H9 (cell line): ENCODE results near the gene LSP1. TPM values are rescaled to one million over a fixed set of nuclear protein-coding genes. Genes with fewer than 3 reads are reported as not detected.

Experiments
- DNase-seq: peaks from one replicate; pipeline ENCODE4 v3.0.0-alpha.2; 2017
- H2AFZ ChIP-seq: one replicate; pipeline ENCODE4 v1.6.1; 2013; ENCODE audit warnings: mild to moderate bottlenecking, low read length, control low read depth, moderate library complexity
- H2AK5ac ChIP-seq: 2 replicates; pipeline ENCODE4 v1.6.1; 2013; ENCODE audit warnings: low read length, control low read depth, mixed read lengths; ENCODE audit not compliant: insufficient read length
- H2BK120ac ChIP-seq: one replicate; pipeline ENCODE4 v1.6.1; 2013; ENCODE audit warnings: low read depth, mild to moderate bottlenecking, low read length, control low read depth, inconsistent platforms; ENCODE audit not compliant: poor library complexity, severe bottlenecking
- H2BK12ac ChIP-seq: 2 replicates; pipeline ENCODE4 v1.6.1; 2013; ENCODE audit warnings: low read length, control low read depth, mixed read lengths, low read depth; ENCODE audit not compliant: insufficient read length
- H2BK15ac ChIP-seq: 2 replicates; pipeline ENCODE4 v1.6.1; 2013; ENCODE audit warnings: low read depth, low read length, control low read depth
- H2BK20ac ChIP-seq: one replicate; pipeline ENCODE4 v1.6.1; 2013; ENCODE audit warnings: low read depth, mild to moderate bottlenecking, low read length, control low read depth, inconsistent platforms; ENCODE audit not compliant: poor library complexity, severe bottlenecking
- H2BK5ac ChIP-seq: 2 replicates; pipeline ENCODE4 v1.6.1; 2013; ENCODE audit warnings: low read length, control low read depth, mixed read lengths; ENCODE audit not compliant: insufficient read length
- H3K14ac ChIP-seq: 2 replicates; pipeline ENCODE4 v1.6.1; 2013; ENCODE audit warnings: low read length, control low read depth; ENCODE audit not compliant: insufficient read depth
- H3K18ac ChIP-seq: 2 replicates; pipeline ENCODE4 v1.6.1; 2013; ENCODE audit warnings: low read depth, mild to moderate bottlenecking, mixed read lengths, low read length, control low read depth; ENCODE audit not compliant: insufficient read length
- H3K23ac ChIP-seq: 2 replicates; pipeline ENCODE4 v1.6.1; 2013; ENCODE audit warnings: low read length, control low read depth, mixed read lengths, low read depth; ENCODE audit not compliant: insufficient read length
- H3K23me2 ChIP-seq: 2 replicates; pipeline ENCODE4 v1.6.1; 2013; ENCODE audit warnings: low read depth, mild to moderate bottlenecking, mixed read lengths, low read length, control low read depth; ENCODE audit not compliant: insufficient read length, poor library complexity, severe bottlenecking
- H3K27ac ChIP-seq: 2 replicates; pipeline ENCODE4 v1.5.1; 2013; ENCODE audit warnings: low read length, control low read depth, mixed read lengths, low read depth; ENCODE audit not compliant: insufficient read length
- H3K27me3 ChIP-seq: 2 replicates; pipeline ENCODE4 v1.6.1; 2013; ENCODE audit warnings: low read length, control low read depth, inconsistent platforms; ENCODE audit not compliant: insufficient read depth
- H3K4ac ChIP-seq: 2 replicates; pipeline ENCODE4 v1.6.1; 2013; ENCODE audit warnings: low read depth, mild to moderate bottlenecking, control low read depth, inconsistent platforms, low read length, moderate library complexity
- H3K4me1 ChIP-seq: 2 replicates; pipeline ENCODE4 v1.6.1; 2013; ENCODE audit warnings: low read length, control low read depth, inconsistent platforms; ENCODE audit not compliant: insufficient read depth
- H3K4me2 ChIP-seq: 2 replicates; pipeline ENCODE4 v1.6.1; 2013; ENCODE audit warnings: low read length, control low read depth, mixed read lengths; ENCODE audit not compliant: insufficient read length, insufficient read depth
- H3K56ac ChIP-seq: 2 replicates; pipeline ENCODE4 v1.6.1; 2013; ENCODE audit warnings: low read depth, mild to moderate bottlenecking, mixed read lengths, low read length, control low read depth; ENCODE audit not compliant: insufficient read length
- H3K79me1 ChIP-seq: 2 replicates; pipeline ENCODE4 v1.6.1; 2013; ENCODE audit warnings: low read depth, mild to moderate bottlenecking, moderate library complexity, low read length, control low read depth, inconsistent platforms; ENCODE audit not compliant: insufficient read depth, poor library complexity, severe bottlenecking
- H3K79me2 ChIP-seq: 2 replicates; pipeline ENCODE4 v1.6.1; 2013; ENCODE audit warnings: low read length, control low read depth, inconsistent platforms; ENCODE audit not compliant: insufficient read depth
- H3K9ac ChIP-seq: 2 replicates; pipeline ENCODE4 v1.6.1; 2013; ENCODE audit warnings: low read length, control low read depth, mixed read lengths; ENCODE audit not compliant: insufficient read length; ENCODE audit errors: extremely low read depth
- H3K9me3 ChIP-seq: one replicate; pipeline ENCODE4 v1.6.1; 2013; ENCODE audit warnings: low read depth, low read length, inconsistent platforms; ENCODE audit not compliant: control insufficient read depth
- H3T11ph ChIP-seq: one replicate; pipeline ENCODE4 v1.6.1; 2013; ENCODE audit warnings: mild to moderate bottlenecking, low read length, control low read depth, inconsistent platforms
- H4K20me1 ChIP-seq: one replicate; pipeline ENCODE4 v1.6.1; 2013; ENCODE audit not compliant: control insufficient read depth, insufficient read length, insufficient read depth
- H4K5ac ChIP-seq: 2 replicates; pipeline ENCODE4 v1.6.1; 2013; ENCODE audit warnings: low read depth, mild to moderate bottlenecking, mixed read lengths, low read length, control low read depth; ENCODE audit not compliant: insufficient read length
- H4K8ac ChIP-seq: replicated peaks from 2 replicates; pipeline ENCODE4 v1.6.1; 2013; ENCODE audit warnings: low read length, control low read depth, mixed read lengths, low read depth; ENCODE audit not compliant: insufficient read length
- H4K91ac ChIP-seq: 2 replicates; pipeline ENCODE4 v1.6.1; 2013; ENCODE audit warnings: low read depth, mild to moderate bottlenecking, moderate library complexity, mixed read lengths, low read length, control low read depth; ENCODE audit not compliant: insufficient read length
- H3K27ac Mint-ChIP-seq, 3 experiments: 2 replicates in 2 of 3; 3 replicates in 1 of 3; pipeline ENCODE4 v1.8.0; 2020 to 2021; ENCODE audit warnings: mixed read lengths in 3 of 3, mild to moderate bottlenecking in 1 of 3, moderate library complexity in 1 of 3
- H3K27me3 Mint-ChIP-seq: 2 replicates; pipeline ENCODE4 v1.8.0; 2021; ENCODE audit warnings: low read depth, mild to moderate bottlenecking, moderate library complexity, mixed read lengths
- H3K36me3 Mint-ChIP-seq, 3 experiments: 2 replicates in 2 of 3; 3 replicates in 1 of 3; pipeline ENCODE4 v1.8.0; 2020 to 2021; ENCODE audit warnings: low read depth in 3 of 3, mixed read lengths in 3 of 3; ENCODE audit not compliant: insufficient read depth in 1 of 3
- H3K4me1 Mint-ChIP-seq, 2 experiments: 2 replicates each; pipeline ENCODE4 v1.8.0; 2020; ENCODE audit warnings: mixed read lengths in 2 of 2
- H3K4me3 Mint-ChIP-seq, 2 experiments: 2 replicates in 1 of 2; 3 replicates in 1 of 2; pipeline ENCODE4 v1.8.0; 2020 to 2021; ENCODE audit warnings: mild to moderate bottlenecking in 2 of 2, mixed read lengths in 2 of 2, moderate library complexity in 1 of 2
- H3K9me3 Mint-ChIP-seq, 2 experiments: 2 replicates in 1 of 2; 3 replicates in 1 of 2; pipeline ENCODE4 v1.8.0; 2020; ENCODE audit warnings: mild to moderate bottlenecking in 2 of 2, mixed read lengths in 2 of 2, moderate library complexity in 1 of 2
- CTCF ChIP-seq: fragments of 200-600 bp; sonication (generic); conservative IDR thresholded peaks from 3 replicates; pipeline ENCODE4 v1.8.0; 2021; ENCODE audit warnings: antibody characterized with exemption, mild to moderate bottlenecking
- WGBS: extraction: QIAGEN DNeasy Blood & Tissue Kit; methylation state at CpG from one replicate; pipeline ENCODE4 v1.1.7; 2013; ENCODE audit warnings: missing lambda C conversion rate, low lambda C conversion rate, mixed read lengths; ENCODE audit not compliant: insufficient read length; ENCODE audit errors: extremely low coverage; 5-methylcytosine and 5-hydroxymethylcytosine counted together
- total RNA-seq: library from RNA; stranded (reverse); gene quantifications from 2 replicates; pipeline ENCODE4 v1.2.1, GENCODE V29; 2021

LSP1 gene
- total RNA-seq, 1 experiment from 2014 or later, result not detected

- DNase-seq, result no peak
- no peak for TF ChIP-seq CTCF
- H3K36me3 Mint-ChIP-seq, result no peaks in the 10 kb centered on the region
- H3K9ac ChIP-seq, result no peak overlapping the region
- H3K9me3 ChIP-seq, result no peaks in the 10 kb centered on the region
- no peak overlapping the region for H3K56ac ChIP-seq
- no peak overlapping the region for H3K27ac ChIP-seq
- H4K20me1 ChIP-seq, result no peaks in the 10 kb centered on the region
- no peaks in the 10 kb centered on the region for H3K4me1 Mint-ChIP-seq
- H3K4me1 ChIP-seq, result no peaks in the 10 kb centered on the region
- H3K23me2 ChIP-seq, result no peaks in the 10 kb centered on the region
- no peak overlapping the region for H3K4me3 Mint-ChIP-seq
- no peak overlapping the region for H2BK5ac ChIP-seq
- H4K8ac ChIP-seq, result no peak overlapping the region
- no peak overlapping the region for H3K23ac ChIP-seq
- H2BK20ac ChIP-seq, result no peak overlapping the region
- H3K27me3 Mint-ChIP-seq, result peaks cover 21% of the 10 kb centered on the region
- no peak overlapping the region for H3K14ac ChIP-seq
- H3K79me2 ChIP-seq, result no peaks in the 10 kb centered on the region
- H3K4ac ChIP-seq, result no peak overlapping the region
- H3K9me3 Mint-ChIP-seq, result no peaks in the 10 kb centered on the region; a peak in 1 of 5 replicates
- H2AK5ac ChIP-seq, result no peak overlapping the region
- no peak overlapping the region for H2BK15ac ChIP-seq
- no peak overlapping the region for H2BK120ac ChIP-seq
- H2AFZ ChIP-seq, result no peak overlapping the region
- no peaks in the 10 kb centered on the region for H3K27me3 ChIP-seq
- H4K91ac ChIP-seq, result no peak overlapping the region
- no CpG with 5 or more reads among the region's 9 CpGs for WGBS
- no peak overlapping the region for H3T11ph ChIP-seq
- H4K5ac ChIP-seq, result no peak overlapping the region
- H2BK12ac ChIP-seq, result no peak overlapping the region
- H3K79me1 ChIP-seq, result no peaks in the 10 kb centered on the region
- H3K4me2 ChIP-seq, result no peak overlapping the region
- no peak overlapping the region for H3K18ac ChIP-seq
- no peak overlapping the region for H3K27ac Mint-ChIP-seq
Measured at GRCh38 chr11:1888347-1888753, 35.5 kb downstream of the LSP1 start.
